GM12878 (cell line): Measurements from ENCODE around the gene MSL1.

Experiments used
- DPF2 ChIP-seq: fragments of 450-650 bp; IDR thresholded peaks from 2 replicates; pipeline ENCODE4 v1.6.1; 2017; ENCODE audit warnings: mild to moderate bottlenecking
- EP300 ChIP-seq, 2 experiments: fragments of 150-350 bp in 1 of 2; IDR thresholded peaks; 2 replicates each; pipeline ENCODE4 v1.6.1; 2011 to 2012; ENCODE audit warnings: low read depth in 2 of 2, low read length in 2 of 2, borderline replicate concordance in 1 of 2, improper control_type of control experiment in 1 of 2, inconsistent platforms in 1 of 2; ENCODE audit not compliant: control insufficient read depth in 1 of 2

GRCh38 chr17:40100419-40100668 lies 21.4 kb upstream of the MSL1 start, which contains the start of gene NR1D1:
- TF ChIP-seq EP300 (IDR thresholded peaks at IDR 0.05; ENCODE audit: borderline replicate concordance in 1 of 2, control insufficient read depth in 1 of 2, low read depth in 2 of 2, low read length in 2 of 2), result no peak
- no peak for TF ChIP-seq DPF2
